ENCODE data around the gene PAFAH1B1. TPM values are rescaled to one million over a fixed set of nuclear protein-coding genes. Genes with fewer than 3 reads are reported as not detected.
A peak's percentile ranks its signal among the peaks of the same experiment; 100 is the strongest.
"Not testable (repeated sequence)": the region's sequence is repeated elsewhere in the genome, so short reads cannot be mapped to it uniquely, and the experiment has no call there.

The PAFAH1B1 gene
- total and polyA plus RNA-seq, 2 experiments from 2014 or later = 69.9 to 71.7 TPM

GRCh38 chr17:2621241-2621640 is 27.8 kb downstream of the PAFAH1B1 start (continued):
- TF ChIP-seq CTCF (conservative IDR thresholded peaks at IDR 0.05; ENCODE audit: low read depth in 2 of 2) = no peak
- TF ChIP-seq CREB1 (CRISPR knock-in tag; IDR thresholded peaks at IDR 0.05; ENCODE audit: low read depth) = no peak
- TF ChIP-seq POLR2AphosphoS5 (IDR thresholded peaks at IDR 0.05; ENCODE audit: low read depth) = no peak
- TF ChIP-seq STAT1 (IDR thresholded peaks at IDR 0.05; ENCODE audit: unreplicated experiment) = no peak
- no peak for TF ChIP-seq REST (IDR thresholded peaks at IDR 0.05; ENCODE audit: unreplicated experiment)
- TF ChIP-seq EZH2 (IDR thresholded peaks at IDR 0.05; ENCODE audit: low read depth, unreplicated experiment) = no peak
- TF ChIP-seq ZNF114 (CRISPR knock-in tag; IDR thresholded peaks at IDR 0.05) = no peak
- no peak for TF ChIP-seq EZH2phosphoT487 (IDR thresholded peaks at IDR 0.05; ENCODE audit: unreplicated experiment)

- not testable (repeated sequence) for H3K36me3 ChIP-seq (ENCODE audit: insufficient read depth); DNase-seq (ENCODE audit: low spot score); H3K27me3 Mint-ChIP-seq (ENCODE audit: insufficient read depth, low read depth, poor library complexity); ATAC-seq; H2AFZ ChIP-seq; H3K9me2 ChIP-seq (ENCODE audit: insufficient read depth); H3F3A ChIP-seq (replicated peaks; ENCODE audit: low read depth); H3K27ac ChIP-seq (ENCODE audit: low read depth); H3K4me3 Mint-ChIP-seq; H3K4me2 ChIP-seq; H3K27me3 ChIP-seq (ENCODE audit: insufficient read depth); H3K4me3 ChIP-seq; H3K27ac Mint-ChIP-seq
- Mint-ChIP-seq H3K36me3 (ENCODE audit: low read depth) (peaks cover 52% of the 10 kb centered on the region), H3K4me1 (peaks cover 21% of the 10 kb centered on the region), H3K9me3 (peaks cover 32% of the 10 kb centered on the region)
- Histone ChIP-seq H3K4me1 (ENCODE audit: insufficient read depth) (peaks cover 14% of the 10 kb centered on the region), H4K20me1 (replicated peaks; ENCODE audit: insufficient read depth) (peaks cover 54% of the 10 kb centered on the region), H3K79me2 (replicated peaks; ENCODE audit: insufficient read depth) (peaks cover 100% of the 10 kb centered on the region)
Observed at GRCh38 chr17:2621951-2622405, 28.5 kb downstream of the PAFAH1B1 start.

GRCh38 chr17:2622721-2623301 is 29.4 kb downstream of the PAFAH1B1 start:
- Histone ChIP-seq H3K79me2 (replicated peaks; ENCODE audit: insufficient read depth) (peaks cover 100% of the 10 kb centered on the region), H3K27ac (ENCODE audit: low read depth) (0 out of 2 replicates have a peak overlapping the region, but pooled peaks have one; percentile 88), H3K4me1 (ENCODE audit: insufficient read depth) (peaks cover 15% of the 10 kb centered on the region), H4K20me1 (replicated peaks; ENCODE audit: insufficient read depth) (peaks cover 54% of the 10 kb centered on the region)
- not testable (repeated sequence) for H3K27ac Mint-ChIP-seq; H3K9me2 ChIP-seq (ENCODE audit: insufficient read depth); H3K36me3 ChIP-seq (ENCODE audit: insufficient read depth); H3K27me3 ChIP-seq (ENCODE audit: insufficient read depth); ATAC-seq; H3K4me3 Mint-ChIP-seq; H2AFZ ChIP-seq; H3F3A ChIP-seq (replicated peaks; ENCODE audit: low read depth); DNase-seq (ENCODE audit: low spot score); H3K4me3 ChIP-seq; H3K27me3 Mint-ChIP-seq (ENCODE audit: insufficient read depth, low read depth, poor library complexity); H3K4me2 ChIP-seq
- Mint-ChIP-seq H3K9me3 (peaks cover 32% of the 10 kb centered on the region), H3K36me3 (ENCODE audit: low read depth) (peaks cover 55% of the 10 kb centered on the region), H3K4me1 (peaks cover 24% of the 10 kb centered on the region)

Measured in GM23338 (cell line).